Left colon (tissue), 2 donors: ENCODE data around the gene CPNE1. TPM values are rescaled to one million over a fixed set of nuclear protein-coding genes. Genes with fewer than 3 reads are reported as not detected.
A peak's percentile ranks its signal among the peaks of the same experiment; 100 is the strongest.
"Not testable (repeated sequence)": the region's sequence is repeated elsewhere in the genome, so short reads cannot be mapped to it uniquely, and the experiment has no call there.

Experiments
- ATAC-seq: fragments of 200-7000 bp; cut with Tn5 transposase; one replicate; pipeline ENCODE4 v1.9.1; 2020; ENCODE audit warnings: mild to moderate bottlenecking, moderate library complexity
- DNase-seq, 2 donors: peaks; one replicate each; pipeline ENCODE4 v3.0.0-alpha.2; 2020
- intact Hi-C, 2 donors: fragments of 100-400 bp; cut with DNase I in 1 of 2; cut with micrococcal nuclease in 1 of 2; formaldehyde crosslinking; loops; one replicate each; pipeline versions ENCODE4 v1.11.2 to v1.14.0; 2022; cut with DNase I, micrococcal nuclease
- total RNA-seq, 2 donors: library from RNA; stranded (reverse); fragmentation: NEBNext Ultra II Directional; extraction: Animal tissue kit (Norgen Biotek cat#: 25700); gene quantifications; one replicate each; pipeline ENCODE4 v1.2.1, GENCODE V29; 2021
- donor health status: DM: no; HTN: no; CAD: no.
- donor health status: DM: yes; HTN: yes; CAD: no.

CPNE1 gene
- total RNA-seq, 2 donors from 2014 or later = 108 to 126 TPM

DNA sequence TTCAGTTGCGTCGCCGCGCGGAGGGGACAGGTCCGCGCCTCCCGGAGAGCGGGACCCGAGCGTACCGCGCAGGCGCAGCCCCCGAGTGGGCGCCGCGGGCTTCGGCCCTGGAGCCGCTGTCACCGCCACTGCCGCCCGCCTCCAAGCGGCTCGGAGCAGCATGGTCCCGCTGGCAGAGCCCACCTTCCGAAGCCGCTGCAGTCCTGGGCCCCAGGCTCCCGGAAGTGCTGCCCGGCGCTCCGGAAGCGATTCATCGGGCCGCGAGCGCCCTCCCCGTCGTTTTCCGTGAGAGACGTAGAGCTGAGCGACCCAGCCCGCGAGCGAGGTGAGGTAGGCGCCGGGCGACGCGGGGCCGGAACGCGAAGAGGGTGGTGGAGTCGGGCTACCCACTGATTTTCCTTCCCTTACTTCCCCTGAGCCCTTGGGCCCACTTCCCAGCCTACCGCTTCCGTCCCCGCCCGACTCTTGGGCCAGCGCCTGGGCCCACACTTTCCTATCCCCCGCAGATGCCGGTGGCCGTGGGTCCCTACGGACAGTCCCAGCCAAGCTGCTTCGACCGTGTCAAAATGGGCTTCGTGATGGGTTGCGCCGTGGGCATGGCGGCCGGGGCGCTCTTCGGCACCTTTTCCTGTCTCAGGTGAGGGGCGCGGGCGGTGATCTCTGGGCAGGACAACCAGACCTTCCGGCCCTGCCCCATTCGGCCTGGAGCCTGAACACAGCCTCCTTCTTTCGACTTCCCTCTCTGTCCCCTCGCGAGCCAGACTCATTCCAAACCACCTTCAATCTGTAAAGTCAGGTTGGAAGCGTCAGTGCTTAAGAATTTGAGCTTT, 34.6 kb upstream of the CPNE1 start, which contains the start of the genes NFS1 and ROMO1:
NFS1 (minus strand) TSS at position 226 of the 830 bp plus-strand sequence; CDS start at position 162, 64 bp downstream.
ROMO1 (plus strand) TSS at position 279 of the 830 bp plus-strand sequence; CDS start at position 507, 228 bp downstream.
- intact Hi-C loops = no loop called here
- peak; percentile 76 to 89 for DNase-seq
- peak; percentile 88 for ATAC-seq

DNA sequence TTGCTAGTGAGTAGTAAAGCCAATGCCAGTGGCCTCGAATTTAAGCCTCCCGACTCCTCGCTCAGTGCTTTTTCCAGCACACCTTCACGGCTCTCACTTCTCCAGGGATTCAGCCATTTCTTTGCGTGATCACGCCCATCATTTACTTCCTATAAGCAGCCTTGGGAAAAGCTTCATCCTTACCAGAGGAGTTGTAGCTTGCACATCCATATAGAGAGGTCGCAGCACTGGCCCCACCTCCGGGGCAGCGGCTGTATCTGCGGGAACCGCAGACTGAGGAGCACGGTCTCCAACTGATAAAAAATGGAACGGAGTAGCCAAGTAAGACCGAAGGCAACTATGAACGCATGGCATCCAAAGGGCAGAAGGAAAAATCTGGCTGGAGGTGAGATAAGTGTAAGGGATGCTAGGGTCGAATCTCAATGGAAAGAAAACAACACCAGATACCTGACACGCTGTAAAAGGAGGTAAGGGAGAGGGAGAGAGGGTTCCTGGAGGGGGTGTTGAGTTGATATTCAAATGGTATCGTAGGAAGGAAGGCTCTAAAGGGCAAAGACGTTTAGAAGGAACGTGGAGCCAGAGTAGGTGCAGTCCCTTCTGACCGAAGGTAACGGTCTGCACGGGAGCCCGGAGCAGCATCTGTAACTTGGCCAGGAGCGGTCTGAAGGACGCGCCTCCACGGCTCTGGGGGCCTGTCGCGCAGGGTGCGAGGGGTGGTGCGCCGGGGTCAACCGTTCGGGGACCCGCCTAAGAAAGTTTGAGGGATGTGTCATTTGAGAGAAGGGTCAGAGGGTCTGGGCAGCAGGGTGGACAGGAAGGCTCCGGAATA, 33.8 kb upstream of the CPNE1 start:
- DNase-seq = no peak
- ATAC-seq = peak; percentile 34
- intact Hi-C loops = no loop called here

DNA sequence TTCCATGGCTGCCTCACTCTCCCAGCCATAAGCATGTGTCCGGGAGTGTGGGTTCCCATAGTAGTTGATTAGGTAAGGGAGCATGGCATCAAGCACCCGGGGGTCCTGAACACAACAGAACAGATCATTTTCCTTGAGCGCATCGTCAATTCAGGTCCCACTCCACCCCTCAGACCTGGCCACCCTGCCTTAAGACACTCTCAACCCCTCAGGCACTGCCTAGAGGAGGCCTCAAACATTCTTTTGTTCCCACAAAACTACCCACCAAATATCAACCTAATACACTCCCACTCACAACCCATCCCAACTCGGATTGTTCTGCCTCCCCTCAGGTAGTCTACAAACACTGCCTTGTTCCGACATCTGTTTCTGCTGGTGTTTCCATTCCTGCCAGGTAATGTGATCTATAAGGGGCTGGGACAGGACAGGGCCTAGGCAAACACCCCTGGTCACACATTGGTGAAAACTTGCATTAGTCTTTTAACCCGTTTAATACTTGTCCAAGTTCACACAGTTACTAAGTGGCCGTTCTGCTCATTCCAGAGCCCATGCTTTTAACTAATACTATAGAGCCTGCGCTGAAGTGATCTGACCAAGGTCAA, 33.1 kb upstream of the CPNE1 start:
- no peak for ATAC-seq
- intact Hi-C loops = no loop called here
- DNase-seq = no peak

DNA sequence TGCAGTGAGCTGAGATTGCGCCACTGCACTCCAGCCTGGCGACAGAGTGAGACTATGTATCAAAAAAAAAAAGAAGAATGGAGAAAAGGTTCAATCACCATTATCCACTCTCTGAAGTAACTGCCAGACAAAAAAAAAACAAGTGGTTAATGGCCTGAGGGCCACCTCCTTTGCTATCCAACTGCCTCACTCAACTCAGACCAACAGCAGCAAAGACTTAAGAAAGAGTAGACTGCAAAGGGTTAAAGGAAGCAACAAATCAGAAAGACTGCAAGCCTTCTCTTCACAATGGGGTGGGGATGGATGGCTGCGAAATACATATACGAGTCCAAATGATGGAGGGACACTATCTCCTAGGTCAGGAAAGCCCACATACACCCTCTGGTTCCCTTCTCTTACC, 31.3 kb upstream of the CPNE1 start:
- intact Hi-C loops = no loop called here
- ATAC-seq (no peak), DNase-seq (no peak)

DNA sequence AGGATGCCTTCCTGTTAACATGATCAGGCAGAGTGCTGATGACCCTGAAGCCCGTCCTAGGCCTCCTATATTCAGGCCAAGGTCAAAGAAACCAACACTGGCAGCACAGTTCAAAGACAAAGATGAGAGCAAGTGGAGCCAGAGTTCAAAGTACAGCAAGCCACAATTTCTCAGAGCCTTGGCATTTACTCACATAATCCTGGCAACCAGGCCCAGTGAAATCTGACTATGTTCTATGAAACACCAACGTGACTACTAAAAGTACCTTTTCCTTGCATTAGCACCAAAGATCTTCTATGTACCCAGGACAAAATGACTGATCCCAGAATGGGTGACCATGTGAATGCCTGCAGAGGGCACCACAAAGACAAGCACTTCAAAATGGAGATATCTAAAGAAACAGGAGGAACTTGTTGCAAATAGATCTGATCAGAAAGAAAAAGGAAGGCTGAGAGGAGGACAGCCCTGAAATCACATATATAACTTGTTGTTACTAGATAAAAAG, 30.6 kb upstream of the CPNE1 start:
- intact Hi-C loops = no loop called here
- DNase-seq (no peak), ATAC-seq (no peak)

DNA sequence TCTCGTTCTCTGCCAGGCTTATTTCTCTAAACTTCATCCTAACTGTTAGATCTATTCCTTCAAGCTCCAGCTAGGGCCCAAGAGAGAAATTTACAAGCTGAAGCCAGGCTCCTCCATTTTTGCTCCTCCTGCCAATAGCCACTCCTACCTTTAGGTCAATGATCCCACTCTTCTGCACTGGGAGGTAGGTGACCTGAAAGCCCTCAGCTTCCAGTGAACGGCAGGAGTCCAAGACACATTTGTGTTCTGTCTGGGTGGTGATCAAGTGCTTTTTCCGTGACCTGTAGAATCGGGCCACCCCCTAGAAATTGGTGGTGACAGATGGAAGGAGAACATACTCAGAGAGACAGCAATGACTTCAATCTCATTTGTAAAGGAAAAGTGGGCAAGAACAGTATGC, 25.6 kb upstream of the CPNE1 start:
- DNase-seq (no peak), ATAC-seq (no peak)
- intact Hi-C loops = no loop called here

DNA sequence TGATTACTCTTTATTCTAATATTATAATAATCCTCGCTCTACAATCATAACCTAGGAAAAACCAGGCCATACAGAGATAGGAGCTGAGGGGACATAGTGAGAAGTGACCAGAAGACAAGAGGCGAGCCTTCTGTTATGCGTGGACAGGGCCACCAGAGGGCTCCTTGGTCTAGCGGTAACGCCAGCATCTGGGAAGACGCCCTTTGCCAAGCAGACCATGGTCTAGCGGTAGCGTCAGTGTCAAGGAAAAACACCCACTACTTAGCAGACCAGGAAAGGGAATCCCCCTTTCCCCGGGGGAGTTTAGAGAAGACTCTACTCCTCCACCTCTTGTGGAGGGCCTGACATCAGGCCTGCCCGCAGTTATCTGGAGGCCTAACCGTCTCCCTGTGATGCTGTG, 22.2 kb upstream of the CPNE1 start:
- ATAC-seq, intact Hi-C loops, DNase-seq: not testable (repeated sequence)

DNA sequence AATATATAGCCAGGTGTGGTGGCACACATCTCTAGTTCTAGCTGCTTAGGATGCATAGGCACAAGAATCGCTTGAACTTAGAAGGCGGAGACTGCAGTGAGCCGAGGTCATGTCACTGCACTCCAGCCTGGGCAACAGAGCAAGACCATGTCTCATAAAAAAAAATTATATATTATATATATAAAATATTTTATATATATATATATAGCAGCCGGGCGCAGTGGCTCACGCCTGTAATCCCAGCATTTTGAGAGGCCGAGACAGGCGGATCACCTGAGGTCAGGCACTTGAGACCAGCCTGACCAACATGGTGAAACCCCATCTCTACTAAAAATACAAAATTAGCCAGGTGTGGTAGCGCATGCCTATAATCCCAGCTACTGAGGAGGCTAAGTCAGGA, 20.7 kb upstream of the CPNE1 start:
- DNase-seq, intact Hi-C loops, ATAC-seq: not testable (repeated sequence)

DNA sequence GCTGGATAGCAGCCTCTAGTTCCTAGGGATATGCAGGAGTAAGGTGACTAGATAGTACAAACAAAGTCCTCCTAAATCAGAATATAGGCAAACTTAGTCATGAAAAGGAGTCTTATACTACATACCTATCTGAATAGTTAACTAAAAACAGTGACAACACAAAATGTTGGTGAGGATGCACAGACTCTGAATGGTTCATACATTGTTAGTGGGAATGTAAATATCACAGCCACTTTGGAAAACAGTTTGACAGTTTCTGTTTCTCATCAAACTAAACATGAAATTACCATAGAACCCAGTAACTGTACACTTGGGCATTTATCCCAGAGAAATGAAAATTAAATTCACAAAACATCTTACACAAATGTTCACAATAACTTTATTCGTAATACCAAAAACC, 17.3 kb upstream of the CPNE1 start:
- intact Hi-C loops = no loop called here
- no peak for ATAC-seq
- DNase-seq = no peak

DNA sequence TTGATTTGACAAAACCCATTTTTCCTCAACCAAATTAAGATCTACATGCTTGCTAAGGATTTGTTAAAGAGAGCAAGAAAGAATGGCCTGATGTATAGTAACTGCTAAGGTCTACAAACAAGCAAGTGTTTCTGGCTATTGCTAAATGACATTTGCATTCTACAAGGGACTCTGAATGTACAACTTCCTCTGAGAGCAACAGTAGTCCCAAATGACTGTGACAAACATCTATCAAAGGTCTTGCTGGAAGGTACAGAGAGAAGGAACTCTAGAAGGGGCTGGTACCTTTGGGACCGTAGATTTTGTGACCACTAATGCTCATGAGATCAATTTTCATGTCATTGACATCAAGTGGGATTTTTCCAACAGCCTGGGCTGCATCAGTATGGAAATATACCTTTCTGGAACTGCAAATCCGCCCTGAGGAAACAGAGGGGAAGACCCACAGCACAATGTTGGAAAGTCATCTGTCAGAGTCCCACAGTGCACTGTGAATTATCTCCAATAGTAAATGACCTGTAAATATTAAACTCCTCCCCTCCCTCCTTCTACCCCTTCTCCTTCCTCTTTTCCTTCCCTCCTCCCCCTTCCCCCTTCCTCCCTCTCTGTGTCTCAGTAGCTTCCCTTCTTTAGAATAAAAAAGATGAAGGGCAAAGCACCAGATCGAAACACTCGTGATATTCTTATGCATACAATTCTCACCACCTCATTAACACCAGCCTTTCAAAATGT, 15.9 kb upstream of the CPNE1 start:
- intact Hi-C loops = no loop called here
- DNase-seq (no peak), ATAC-seq (no peak)

DNA sequence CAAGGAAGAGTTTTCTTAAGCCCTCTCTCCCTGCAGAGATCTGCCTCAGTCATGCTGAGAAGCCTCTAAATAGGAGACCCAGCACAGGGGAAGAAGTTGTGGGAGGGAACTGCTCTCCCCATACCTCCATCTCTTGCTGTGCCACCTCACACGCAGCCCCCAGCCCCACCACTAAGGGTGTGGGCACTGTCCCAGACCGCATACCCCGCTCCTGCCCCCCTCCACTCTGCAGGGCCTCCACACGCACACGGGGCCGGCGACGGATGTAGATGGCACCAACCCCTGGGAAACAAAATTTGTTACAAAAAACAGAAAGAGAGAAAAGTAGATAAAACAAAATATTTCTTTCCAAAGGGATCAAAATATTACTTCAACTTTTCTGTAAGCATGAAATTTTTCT, 10.2 kb upstream of the CPNE1 start:
- intact Hi-C loops = no loop called here
- DNase-seq = no peak

DNA sequence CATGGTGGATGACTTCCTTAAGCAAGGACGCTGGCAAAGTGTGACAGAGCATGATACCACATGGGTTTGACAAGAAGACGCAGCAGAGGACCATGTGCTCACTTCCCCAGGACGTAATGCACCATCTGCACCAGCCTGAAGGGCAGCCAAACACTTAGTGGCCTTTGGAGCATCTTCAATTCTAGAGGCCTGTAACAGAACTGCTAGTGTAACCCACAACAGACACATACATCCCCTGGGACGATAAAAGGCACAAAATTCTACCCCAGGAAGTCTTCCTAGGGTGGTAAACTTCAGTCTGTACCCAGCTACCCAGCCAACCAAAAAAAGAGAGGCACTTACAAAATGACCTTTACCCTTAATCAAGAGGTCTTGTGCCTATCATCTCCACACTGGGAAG, 9.2 kb upstream of the CPNE1 start:
- intact Hi-C loops = no loop called here
- DNase-seq (no peak), ATAC-seq (no peak)

More for the DNA sequence above, 10.2 kb upstream of the CPNE1 start:
- ATAC-seq = no peak

DNA sequence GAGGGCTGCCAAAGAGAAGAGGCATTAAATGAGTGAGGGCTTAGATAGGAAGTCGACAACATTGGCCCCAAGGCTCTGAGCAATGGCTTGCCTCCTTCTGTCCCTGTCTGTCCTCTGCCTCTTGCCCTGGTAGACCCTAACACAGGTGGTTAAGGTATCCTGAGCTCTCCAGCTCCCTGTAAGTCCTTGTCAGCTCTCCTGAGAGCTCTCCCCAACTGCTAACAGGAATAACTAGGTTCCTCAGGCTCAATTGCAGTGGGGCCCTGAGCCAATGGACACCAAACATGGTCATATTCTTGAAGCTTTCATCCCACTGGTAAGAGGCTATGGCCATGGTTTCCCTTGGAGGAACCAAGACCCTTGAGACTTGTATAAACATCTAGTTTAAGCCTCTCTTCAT, 5.0 kb upstream of the CPNE1 start:
- ATAC-seq (no peak), DNase-seq (no peak)
- intact Hi-C loops = no loop called here

DNA sequence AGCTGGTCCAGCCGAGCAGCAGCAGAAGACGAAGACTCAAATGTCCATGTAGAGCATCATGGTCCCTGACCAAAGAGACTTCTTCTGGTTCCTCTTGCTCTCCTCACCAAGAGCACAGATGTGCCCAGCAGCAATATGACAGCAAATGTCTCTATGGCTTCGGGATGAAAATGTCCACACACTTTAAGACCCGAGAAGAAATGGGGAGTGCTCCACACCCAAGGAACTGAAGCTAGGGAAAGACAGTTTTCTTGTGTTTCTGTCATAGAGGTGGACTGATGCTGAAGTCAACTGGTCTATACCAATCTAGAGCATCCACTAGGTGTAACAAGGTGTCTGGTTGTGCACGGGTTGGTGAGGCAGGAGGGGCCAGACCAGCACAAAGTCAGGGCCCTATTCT, 4.5 kb upstream of the CPNE1 start:
- no peak for ATAC-seq
- intact Hi-C loops = no loop called here
- DNase-seq = no peak

DNA sequence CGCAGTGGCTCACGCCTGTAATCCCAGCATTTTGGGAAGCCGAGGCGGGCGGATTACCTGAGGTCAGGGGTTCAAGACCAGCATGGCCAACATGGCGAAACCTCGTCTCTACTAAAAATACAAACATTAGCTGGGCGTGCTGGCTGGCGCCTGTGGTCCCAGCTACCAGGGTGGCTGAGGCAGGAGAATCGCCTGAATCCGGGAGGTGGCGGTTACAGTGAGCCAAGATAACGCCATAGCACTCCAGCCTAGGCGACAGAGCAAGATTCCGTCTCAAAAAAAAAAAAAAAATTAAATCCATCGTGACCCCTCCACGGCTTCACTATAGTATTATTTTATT, 1.2 kb upstream of the CPNE1 start:
- intact Hi-C loops = no loop called here
- ATAC-seq (no peak), DNase-seq (no peak)

DNA sequence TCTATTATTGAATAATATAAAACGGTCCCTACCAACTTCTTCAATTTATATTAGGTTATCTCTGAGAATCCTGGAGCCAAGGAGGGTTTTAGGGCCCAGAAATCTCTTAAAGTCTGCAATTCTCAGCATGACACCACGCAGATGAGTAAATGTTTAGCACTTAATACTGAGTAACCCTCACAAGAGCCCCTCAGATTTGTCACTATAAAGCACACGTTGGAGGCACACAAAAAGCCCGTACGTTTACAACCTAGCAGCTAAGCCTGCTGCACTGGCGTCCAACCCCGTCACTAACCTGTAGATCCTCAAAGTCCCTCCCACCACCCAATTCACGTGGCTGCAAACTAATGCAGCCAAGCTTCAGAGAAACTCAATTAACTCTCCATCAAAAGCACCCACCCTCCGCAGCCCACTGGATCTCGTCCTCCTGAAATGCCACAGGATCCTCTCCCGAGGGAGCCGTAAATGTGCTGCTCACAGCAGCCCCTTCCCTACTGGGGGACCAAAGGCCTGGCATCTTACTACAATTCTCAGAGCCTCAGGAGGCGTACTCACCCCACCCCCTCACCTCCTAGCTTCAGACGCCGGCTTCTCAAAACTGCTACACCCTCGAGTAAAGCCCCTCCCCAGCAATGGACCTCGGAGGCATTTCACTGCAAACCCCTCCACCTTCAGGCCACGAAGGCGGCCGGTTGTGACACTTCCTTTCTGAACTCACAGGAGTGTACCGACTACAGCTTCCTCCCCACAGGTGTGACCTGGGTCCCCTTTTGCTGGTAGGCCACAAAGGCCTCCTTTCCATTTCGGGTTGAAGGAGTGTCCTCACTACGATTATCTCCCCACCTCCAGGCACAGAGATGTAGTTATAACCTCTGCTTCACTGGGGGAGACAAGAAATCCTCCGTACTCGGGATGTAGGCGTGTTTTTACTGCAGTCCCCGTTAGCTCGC, 909 bp downstream of the CPNE1 start:
- ATAC-seq = peak; percentile 58
- intact Hi-C loops = no loop called here
- peak; percentile 63 for DNase-seq

DNA sequence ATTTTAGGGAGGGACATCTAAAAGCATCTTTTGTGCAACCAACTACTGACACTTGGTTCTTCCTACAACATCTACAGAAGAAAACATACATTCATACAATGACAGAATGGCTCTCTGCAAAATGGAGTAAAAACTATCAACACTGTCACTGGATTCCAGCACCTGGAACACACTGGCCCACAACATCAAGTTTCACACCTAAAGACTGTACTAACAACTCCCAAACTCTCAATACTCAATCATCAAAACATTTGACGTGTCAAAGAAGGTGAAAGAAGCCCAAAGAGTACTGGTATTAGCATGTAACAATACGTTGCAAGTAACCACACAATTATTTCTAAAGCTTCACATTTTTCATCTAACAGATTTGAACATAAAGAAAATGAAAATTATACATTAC, 2.1 kb downstream of the CPNE1 start:
- DNase-seq (no peak), ATAC-seq (no peak)
- intact Hi-C loops = no loop called here

DNA sequence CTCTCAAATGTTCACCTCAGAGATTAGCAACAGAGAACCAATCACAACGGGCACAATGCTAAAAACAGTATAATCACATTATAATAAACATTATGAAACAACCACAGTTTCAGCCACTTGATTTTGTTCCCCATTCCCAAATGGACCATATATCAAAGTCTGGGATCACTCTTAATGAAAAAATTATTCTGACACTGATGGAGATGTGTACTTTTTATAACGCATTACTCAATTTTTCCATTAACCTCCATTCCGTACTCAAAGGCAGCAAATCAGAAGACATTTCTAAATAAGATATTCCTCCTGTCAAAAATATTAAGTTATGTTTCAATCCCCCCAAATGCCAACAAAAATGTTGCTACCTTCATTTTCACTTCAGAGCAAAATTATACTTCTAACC, 2.8 kb downstream of the CPNE1 start:
- no peak for ATAC-seq
- no peak for DNase-seq
- intact Hi-C loops = no loop called here
